Measurements from ENCODE around the gene PRSS21.

The PRSS21 gene

GRCh38 chr16:2828521-2828840, 11.4 kb downstream of the PRSS21 start:
- DNase-seq = no peak
- no CpG with 5 or more reads among the region's 8 CpGs for WGBS (ENCODE audit: extremely low coverage, insufficient coverage, low lambda C conversion rate)

DNA sequence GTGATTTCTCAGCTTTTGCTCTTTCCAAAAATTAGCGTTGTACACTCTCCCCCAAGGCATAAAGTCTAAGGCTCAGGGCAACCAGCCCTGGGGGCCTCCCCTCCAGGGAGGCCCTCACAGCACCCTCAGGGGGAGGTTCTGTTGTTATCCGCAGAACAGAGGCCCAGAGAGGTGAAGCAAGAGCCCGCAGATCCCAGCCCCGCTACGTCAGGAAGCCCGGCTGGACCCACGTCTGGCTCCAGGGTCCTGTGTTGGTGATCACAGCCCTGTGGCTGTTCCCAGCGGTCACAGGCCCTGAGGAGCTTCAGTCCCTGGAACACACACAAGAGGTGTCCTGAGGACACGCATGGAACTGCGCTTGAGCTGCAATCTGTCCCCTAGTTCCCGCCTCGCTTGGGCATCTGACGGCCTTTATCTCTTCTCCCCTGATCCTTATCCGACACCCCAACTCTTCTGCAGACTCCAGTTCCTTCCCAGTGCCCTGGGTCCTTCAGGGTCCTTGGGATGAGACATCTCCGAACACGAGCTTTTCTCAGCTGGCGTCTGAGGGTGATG, 11.9 kb downstream of the PRSS21 start:
- Histone ChIP-seq H3K27me3 (ENCODE audit: insufficient read depth, low read length, poor library complexity) (no peaks in the 10 kb centered on the region), H3K4me2 (ENCODE audit: low read length) (no peak overlapping the region), H3K56ac (ENCODE audit: low read length) (no peak overlapping the region), H4K5ac (ENCODE audit: low read length) (no peak overlapping the region), H2BK120ac (ENCODE audit: low read depth, low read length) (no peak overlapping the region), H3K4me3 (ENCODE audit: low read length) (no peak overlapping the region), H2BK15ac (replicated peaks; ENCODE audit: low read depth) (no peak overlapping the region), H3K18ac (ENCODE audit: low read length) (no peak overlapping the region), H3K23ac (ENCODE audit: low read length) (no peak overlapping the region), H2BK5ac (ENCODE audit: low read length) (no peak overlapping the region), H3K27ac (ENCODE audit: low read depth, low read length) (no peak overlapping the region), H3K79me1 (ENCODE audit: low read length) (no peaks in the 10 kb centered on the region), H3K4ac (ENCODE audit: low read depth, low read length) (no peak overlapping the region), H3K79me2 (ENCODE audit: control insufficient read depth, insufficient read depth, low read length) (no peaks in the 10 kb centered on the region), H3K9ac (ENCODE audit: low read length) (no peak overlapping the region), H3K4me1 (ENCODE audit: control insufficient read depth, low read depth, low read length) (no peaks in the 10 kb centered on the region), H3K36me3 (ENCODE audit: control insufficient read depth, insufficient read depth, low read length) (no peaks in the 10 kb centered on the region), H2AK5ac (ENCODE audit: low read length) (no peak overlapping the region), H4K8ac (ENCODE audit: low read depth, low read length) (no peak overlapping the region)
- WGBS (ENCODE audit: extremely low coverage, insufficient coverage, low lambda C conversion rate) = no CpG with 5 or more reads among the region's 17 CpGs
- DNase-seq = no peak

More at GRCh38 chr16:2828521-2828840, 11.4 kb downstream of the PRSS21 start:
- Histone ChIP-seq H4K5ac (ENCODE audit: low read length) (no peak overlapping the region), H3K27me3 (ENCODE audit: insufficient read depth, low read length, poor library complexity) (no peaks in the 10 kb centered on the region), H2BK5ac (ENCODE audit: low read length) (no peak overlapping the region), H3K79me2 (ENCODE audit: control insufficient read depth, insufficient read depth, low read length) (no peaks in the 10 kb centered on the region), H3K27ac (ENCODE audit: low read depth, low read length) (no peak overlapping the region), H3K56ac (ENCODE audit: low read length) (no peak overlapping the region), H4K8ac (ENCODE audit: low read depth, low read length) (no peak overlapping the region), H3K23ac (ENCODE audit: low read length) (no peak overlapping the region), H3K9ac (ENCODE audit: low read length) (no peak overlapping the region), H3K36me3 (ENCODE audit: control insufficient read depth, insufficient read depth, low read length) (no peaks in the 10 kb centered on the region), H3K4ac (ENCODE audit: low read depth, low read length) (no peak overlapping the region), H2BK15ac (replicated peaks; ENCODE audit: low read depth) (no peak overlapping the region), H2BK120ac (ENCODE audit: low read depth, low read length) (no peak overlapping the region), H3K79me1 (ENCODE audit: low read length) (no peaks in the 10 kb centered on the region), H3K18ac (ENCODE audit: low read length) (no peak overlapping the region), H2AK5ac (ENCODE audit: low read length) (no peak overlapping the region), H3K4me1 (ENCODE audit: control insufficient read depth, low read depth, low read length) (no peaks in the 10 kb centered on the region), H3K4me2 (ENCODE audit: low read length) (no peak overlapping the region), H3K4me3 (ENCODE audit: low read length) (no peak overlapping the region)

GRCh38 chr16:2829501-2830354, 12.7 kb downstream of the PRSS21 start, which contains the start of gene ZG16B:
TSS of gene ZG16B (plus strand) at chr16:2830303. CDS start at chr16:2830442, 139 bp downstream.
- Histone ChIP-seq H3K18ac (ENCODE audit: low read length) (no peak within 1 kb of the TSS), H3K4me3 (ENCODE audit: low read length) (no peak within 1 kb of the TSS), H3K56ac (ENCODE audit: low read length) (no peak within 1 kb of the TSS), H3K79me1 (ENCODE audit: low read length) (no peaks in the 10 kb centered on the region), H4K8ac (ENCODE audit: low read depth, low read length) (no peak within 1 kb of the TSS), H2BK120ac (ENCODE audit: low read depth, low read length) (no peak within 1 kb of the TSS), H3K4ac (ENCODE audit: low read depth, low read length) (no peak within 1 kb of the TSS), H3K36me3 (ENCODE audit: control insufficient read depth, insufficient read depth, low read length) (no peaks in the 10 kb centered on the region), H4K5ac (ENCODE audit: low read length) (no peak within 1 kb of the TSS), H3K27me3 (ENCODE audit: insufficient read depth, low read length, poor library complexity) (no peaks in the 10 kb centered on the region), H2BK15ac (replicated peaks; ENCODE audit: low read depth) (no peak within 1 kb of the TSS), H3K4me1 (ENCODE audit: control insufficient read depth, low read depth, low read length) (no peaks in the 10 kb centered on the region), H3K9ac (ENCODE audit: low read length) (no peak within 1 kb of the TSS), H2BK5ac (ENCODE audit: low read length) (no peak within 1 kb of the TSS), H3K4me2 (ENCODE audit: low read length) (no peak within 1 kb of the TSS), H3K27ac (ENCODE audit: low read depth, low read length) (no peak within 1 kb of the TSS), H3K79me2 (ENCODE audit: control insufficient read depth, insufficient read depth, low read length) (no peaks in the 10 kb centered on the region), H3K23ac (ENCODE audit: low read length) (no peak within 1 kb of the TSS), H2AK5ac (ENCODE audit: low read length) (no peak within 1 kb of the TSS)
- WGBS (ENCODE audit: extremely low coverage, insufficient coverage, low lambda C conversion rate) = no CpG with 5 or more reads among the region's 32 CpGs
- no peak for DNase-seq

DNA sequence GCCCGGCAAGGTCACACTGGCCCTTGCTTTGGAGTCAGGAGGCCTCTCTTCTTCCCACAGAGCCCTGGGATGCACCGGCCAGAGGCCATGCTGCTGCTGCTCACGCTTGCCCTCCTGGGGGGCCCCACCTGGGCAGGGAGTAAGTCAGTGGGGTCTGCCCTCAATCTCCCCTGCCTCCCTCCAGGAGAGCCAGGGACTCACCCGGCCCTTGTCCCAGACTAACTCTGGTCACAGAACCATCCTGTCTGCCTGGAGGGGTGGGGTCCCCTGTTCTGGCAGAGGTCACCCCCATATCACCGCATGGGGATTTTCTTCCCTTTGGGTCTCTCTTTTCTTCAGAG, 13.3 kb downstream of the PRSS21 start:
- Histone ChIP-seq H3K27me3 (ENCODE audit: insufficient read depth, low read length, poor library complexity) (no peaks in the 10 kb centered on the region), H2BK5ac (ENCODE audit: low read length) (no peak overlapping the region)
- no peak for DNase-seq

GRCh38 chr16:2831203-2831602, 14.2 kb downstream of the PRSS21 start:
- Histone ChIP-seq H3K23ac (ENCODE audit: low read length) (no peak overlapping the region), H3K56ac (ENCODE audit: low read length) (no peak overlapping the region), H3K18ac (ENCODE audit: low read length) (no peak overlapping the region), H2BK120ac (ENCODE audit: low read depth, low read length) (no peak overlapping the region), H3K4me2 (ENCODE audit: low read length) (no peak overlapping the region), H3K79me2 (ENCODE audit: control insufficient read depth, insufficient read depth, low read length) (no peaks in the 10 kb centered on the region), H3K79me1 (ENCODE audit: low read length) (no peaks in the 10 kb centered on the region), H3K4me3 (ENCODE audit: low read length) (no peak overlapping the region), H3K27me3 (ENCODE audit: insufficient read depth, low read length, poor library complexity) (no peaks in the 10 kb centered on the region), H3K4ac (ENCODE audit: low read depth, low read length) (no peak overlapping the region), H3K4me1 (ENCODE audit: control insufficient read depth, low read depth, low read length) (peaks cover 6% of the 10 kb centered on the region), H2BK5ac (ENCODE audit: low read length) (no peak overlapping the region), H3K9ac (ENCODE audit: low read length) (no peak overlapping the region), H2AK5ac (ENCODE audit: low read length) (no peak overlapping the region), H2BK15ac (replicated peaks; ENCODE audit: low read depth) (no peak overlapping the region), H4K5ac (ENCODE audit: low read length) (no peak overlapping the region), H3K36me3 (ENCODE audit: control insufficient read depth, insufficient read depth, low read length) (no peaks in the 10 kb centered on the region), H3K27ac (ENCODE audit: low read depth, low read length) (no peak overlapping the region), H4K8ac (ENCODE audit: low read depth, low read length) (no peak overlapping the region)
- no CpG with 5 or more reads among the region's 15 CpGs for WGBS (ENCODE audit: extremely low coverage, insufficient coverage, low lambda C conversion rate)
- DNase-seq = no peak

More for the DNA sequence above, 13.3 kb downstream of the PRSS21 start:
- Histone ChIP-seq H3K9ac (ENCODE audit: low read length) (no peak overlapping the region), H3K4me3 (ENCODE audit: low read length) (no peak overlapping the region), H2BK120ac (ENCODE audit: low read depth, low read length) (no peak overlapping the region), H3K56ac (ENCODE audit: low read length) (no peak overlapping the region), H3K23ac (ENCODE audit: low read length) (no peak overlapping the region), H3K4me1 (ENCODE audit: control insufficient read depth, low read depth, low read length) (peaks cover 1% of the 10 kb centered on the region), H3K27ac (ENCODE audit: low read depth, low read length) (no peak overlapping the region), H3K4me2 (ENCODE audit: low read length) (no peak overlapping the region), H2AK5ac (ENCODE audit: low read length) (no peak overlapping the region), H3K4ac (ENCODE audit: low read depth, low read length) (no peak overlapping the region), H3K18ac (ENCODE audit: low read length) (no peak overlapping the region), H3K79me2 (ENCODE audit: control insufficient read depth, insufficient read depth, low read length) (no peaks in the 10 kb centered on the region), H3K36me3 (ENCODE audit: control insufficient read depth, insufficient read depth, low read length) (no peaks in the 10 kb centered on the region), H3K79me1 (ENCODE audit: low read length) (no peaks in the 10 kb centered on the region), H2BK15ac (replicated peaks; ENCODE audit: low read depth) (no peak overlapping the region), H4K8ac (ENCODE audit: low read depth, low read length) (no peak overlapping the region), H4K5ac (ENCODE audit: low read length) (no peak overlapping the region)
- no CpG with 5 or more reads among the region's 5 CpGs for WGBS (ENCODE audit: extremely low coverage, insufficient coverage, low lambda C conversion rate)
